ENCODE results near the gene DYNLT4. TPM values are rescaled to one million over a fixed set of nuclear protein-coding genes. Genes with fewer than 3 reads are reported as not detected.
"Not testable (repeated sequence)": the region's sequence is repeated elsewhere in the genome, so short reads cannot be mapped to it uniquely, and the experiment has no call there.

DYNLT4 gene
- total RNA-seq, 4 donors from 2014 or later = 2.4 TPM; not detected in 3

GRCh38 chr1:44827197-44828002 lies 20.2 kb upstream of the DYNLT4 start:
- no peak for TF ChIP-seq POLR2A (IDR thresholded peaks at IDR 0.05)
- no peak for TF ChIP-seq CTCF (IDR thresholded peaks at IDR 0.05)
- H3K4me3 ChIP-seq (ENCODE audit: low read depth, poor library complexity, severe bottlenecking) = no peak overlapping the region
- DNase-seq (ENCODE audit: low spot score in 2 of 2) = no peak
- 85 to 88% methylated on average over 25 to 28 of the region's 28 CpGs for WGBS, 2 donors
- intact Hi-C loops (cut with DNase I; ENCODE audit: low total_unique reads) = no loop called here

- TF ChIP-seq CTCF (IDR thresholded peaks at IDR 0.05) (no peak), POLR2A (IDR thresholded peaks at IDR 0.05) (no peak)
- WGBS, 2 donors = 54 to 58% methylated on average over 21 to 24 of the region's 24 CpGs
- H3K4me3 ChIP-seq (ENCODE audit: low read depth, poor library complexity, severe bottlenecking) = no peak overlapping the region
- no peak for DNase-seq (ENCODE audit: low spot score in 2 of 2)
- intact Hi-C loops (cut with DNase I; ENCODE audit: low total_unique reads) = no loop called here
Measured at GRCh38 chr1:44826375-44827196, 19.4 kb upstream of the DYNLT4 start.

- DNase-seq (ENCODE audit: low spot score in 2 of 2); H3K4me3 ChIP-seq (ENCODE audit: low read depth, poor library complexity, severe bottlenecking); intact Hi-C loops (cut with DNase I; ENCODE audit: low total_unique reads): not testable (repeated sequence)
- WGBS, 2 donors = 96 to 97% methylated on average over 6 of the region's 6 CpGs
Measured at GRCh38 chr1:44824392-44824791, 17.2 kb upstream of the DYNLT4 start.

- no peak for TF ChIP-seq POLR2A (IDR thresholded peaks at IDR 0.05)
- TF ChIP-seq CTCF (IDR thresholded peaks at IDR 0.05) = no peak
- no peak for DNase-seq (ENCODE audit: low spot score in 2 of 2)
- 68 to 82% methylated on average over 13 to 14 of the region's 15 CpGs for WGBS, 2 donors
- no peak overlapping the region for H3K4me3 ChIP-seq (ENCODE audit: low read depth, poor library complexity, severe bottlenecking)
- intact Hi-C loops (cut with DNase I; ENCODE audit: low total_unique reads) = no loop called here
Measured at GRCh38 chr1:44822981-44823451, 15.9 kb upstream of the DYNLT4 start.

GRCh38 chr1:44822131-44822701 lies 15.1 kb upstream of the DYNLT4 start:
- H3K4me3 ChIP-seq (ENCODE audit: low read depth, poor library complexity, severe bottlenecking) = no peak overlapping the region
- 85 to 88% methylated on average over 6 of the region's 6 CpGs for WGBS, 2 donors
- DNase-seq (ENCODE audit: low spot score in 2 of 2) = no peak
- TF ChIP-seq POLR2A (IDR thresholded peaks at IDR 0.05) = no peak
- no peak for TF ChIP-seq CTCF (IDR thresholded peaks at IDR 0.05)
- intact Hi-C loops (cut with DNase I; ENCODE audit: low total_unique reads) = no loop called here

- intact Hi-C loops (cut with DNase I; ENCODE audit: low total_unique reads) = no loop called here
- TF ChIP-seq POLR2A (IDR thresholded peaks at IDR 0.05) (no peak), CTCF (IDR thresholded peaks at IDR 0.05) (no peak)
- DNase-seq (ENCODE audit: low spot score in 2 of 2) = no peak
- no peak overlapping the region for H3K4me3 ChIP-seq (ENCODE audit: low read depth, poor library complexity, severe bottlenecking)
- WGBS, 2 donors = 90 to 93% methylated on average over 9 of the region's 9 CpGs
Measured at GRCh38 chr1:44821240-44821715, 14.1 kb upstream of the DYNLT4 start.
